ENCODE measurements around the gene STX3. TPM values are rescaled to one million over a fixed set of nuclear protein-coding genes. Genes with fewer than 3 reads are reported as not detected.

STX3 gene
- total and polyA plus RNA-seq, 2 donors (not counting 3 experiments of a cell fraction or from before 2014, with no cell fraction given) = 40.3 to 49.7 TPM

DNA sequence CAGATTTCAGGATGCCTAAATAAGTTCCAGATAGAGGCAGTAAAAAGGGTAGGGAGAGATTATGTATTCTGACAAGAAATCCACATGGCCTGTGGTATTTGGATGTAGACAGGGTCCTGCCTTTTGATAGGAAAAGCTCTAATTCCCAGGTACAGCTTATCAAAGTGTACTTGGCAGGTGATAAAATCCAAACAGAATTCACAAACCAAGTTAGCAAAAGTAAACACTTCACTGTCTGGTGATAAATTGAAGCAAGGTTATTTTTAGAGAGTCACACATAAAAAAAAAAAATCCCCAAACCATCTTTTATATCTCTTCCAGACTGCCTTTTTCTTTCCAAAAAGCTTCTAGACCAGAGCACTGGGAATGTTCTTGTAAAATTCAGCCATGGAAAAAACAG is 84.4 kb downstream of the STX3 start:
- intact Hi-C loops (cut with micrococcal nuclease) (no loop called here), dilution Hi-C loops (cut with MboI; ENCODE audit: extremely low pct_ligation_motif_present, low sequenced_read_pairs) (no loop called here)
- CTCF ChIA-PET = no interaction called here
- Histone ChIP-seq H3K4me2 (ENCODE audit: insufficient read depth, low read length) (no peak overlapping the region), H4K20me1 (replicated peaks; ENCODE audit: control insufficient read depth, extremely low read depth, insufficient read depth, low read length) (no peaks in the 10 kb centered on the region), H2AFZ (ENCODE audit: low read depth, low read length) (no peak overlapping the region), H3K9me1 (replicated peaks; ENCODE audit: control insufficient read depth, extremely low read depth, insufficient read depth, low read length) (no peaks in the 10 kb centered on the region), H3K36me3 (ENCODE audit: control insufficient read depth in 2 of 2, extremely low read depth in 1 of 2, insufficient read depth in 2 of 2, low read length in 2 of 2) (no peaks in the 10 kb centered on the region), H3K9me3 (replicated peaks; ENCODE audit: control insufficient read depth, insufficient read depth, low read length) (no peaks in the 10 kb centered on the region), H3K27me3 (ENCODE audit: control insufficient read depth in 2 of 2, insufficient read depth in 2 of 2, low read length in 2 of 2) (peaks cover 0 to 2% of the 10 kb centered on the region in 2 experiments), H3K4me1 (ENCODE audit: control insufficient read depth, extremely low read depth, insufficient read depth, low read length) (no peaks in the 10 kb centered on the region), H3K9ac (replicated peaks; ENCODE audit: extremely low read depth, insufficient read depth, low read length) (no peak overlapping the region), H3K27ac (ENCODE audit: insufficient read depth, low read depth, low read length) (no peak overlapping the region), H3K79me2 (ENCODE audit: control insufficient read depth, insufficient read depth, low read length) (no peaks in the 10 kb centered on the region), H3K4me3 (replicated peaks in 1 of 3; ENCODE audit: insufficient read depth in 1 of 3, low read depth in 1 of 3, low read length in 3 of 3) (no peak overlapping the region)
- TF ChIP-seq GATA2 (IDR thresholded peaks at IDR 0.05; ENCODE audit: insufficient read depth, insufficient read length, low read depth, low read length) = no peak
- TF ChIP-seq MYC (IDR thresholded peaks at IDR 0.05; ENCODE audit: low read depth, low read length) = no peak
- no peak for TF ChIP-seq POLR2AphosphoS5 (IDR thresholded peaks at IDR 0.05; ENCODE audit: insufficient read depth, low read depth, low read length)
- no peak for TF ChIP-seq EZH2 (IDR thresholded peaks at IDR 0.05; ENCODE audit: borderline replicate concordance, low read depth, low read length, severe bottlenecking)
- TF ChIP-seq POLR2A (IDR thresholded peaks at IDR 0.05; ENCODE audit: low read depth, low read length) = no peak
- TF ChIP-seq, protein P1, sequence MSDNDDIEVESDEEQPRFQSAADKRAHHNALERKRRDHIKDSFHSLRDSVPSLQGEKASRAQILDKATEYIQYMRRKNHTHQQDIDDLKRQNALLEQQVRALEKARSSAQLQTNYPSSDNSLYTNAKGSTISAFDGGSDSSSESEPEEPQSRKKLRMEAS (IDR thresholded peaks at IDR 0.05; ENCODE audit: insufficient read depth, insufficient read length) = no peak
- TF ChIP-seq FOS (IDR thresholded peaks at IDR 0.05; ENCODE audit: borderline replicate concordance, insufficient read depth, low read length) = no peak
- no peak for TF ChIP-seq JUN (IDR thresholded peaks at IDR 0.05; ENCODE audit: borderline replicate concordance, insufficient read depth, insufficient read length, low read depth)
- TF ChIP-seq, protein P2, sequence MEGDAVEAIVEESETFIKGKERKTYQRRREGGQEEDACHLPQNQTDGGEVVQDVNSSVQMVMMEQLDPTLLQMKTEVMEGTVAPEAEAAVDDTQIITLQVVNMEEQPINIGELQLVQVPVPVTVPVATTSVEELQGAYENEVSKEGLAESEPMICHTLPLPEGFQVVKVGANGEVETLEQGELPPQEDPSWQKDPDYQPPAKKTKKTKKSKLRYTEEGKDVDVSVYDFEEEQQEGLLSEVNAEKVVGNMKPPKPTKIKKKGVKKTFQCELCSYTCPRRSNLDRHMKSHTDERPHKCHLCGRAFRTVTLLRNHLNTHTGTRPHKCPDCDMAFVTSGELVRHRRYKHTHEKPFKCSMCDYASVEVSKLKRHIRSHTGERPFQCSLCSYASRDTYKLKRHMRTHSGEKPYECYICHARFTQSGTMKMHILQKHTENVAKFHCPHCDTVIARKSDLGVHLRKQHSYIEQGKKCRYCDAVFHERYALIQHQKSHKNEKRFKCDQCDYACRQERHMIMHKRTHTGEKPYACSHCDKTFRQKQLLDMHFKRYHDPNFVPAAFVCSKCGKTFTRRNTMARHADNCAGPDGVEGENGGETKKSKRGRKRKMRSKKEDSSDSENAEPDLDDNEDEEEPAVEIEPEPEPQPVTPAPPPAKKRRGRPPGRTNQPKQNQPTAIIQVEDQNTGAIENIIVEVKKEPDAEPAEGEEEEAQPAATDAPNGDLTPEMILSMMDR (IDR thresholded peaks at IDR 0.05; ENCODE audit: extremely low read depth in 1 of 2, insufficient read depth in 1 of 2, low read depth in 1 of 2, low read length in 2 of 2) = no peak
- POLR2A ChIA-PET = no interaction called here
- no TSS peak for BruUV-seq (replicated peaks)
- FAIRE-seq = no peak
- DNase-seq (ENCODE audit: low read depth, low spot score) = no peak
